Common myeloid progenitor, CD34-positive (primary cell): ENCODE results near the gene CD200.

Experiments used
- CTCF ChIA-PET: fragments of 350-600 bp; sonication (Branson Sonifier 250); formaldehyde crosslinking; loops from one replicate; lab custom pipeline; 2021; ENCODE audit warnings: antibody characterized with exemption; lab: Charles Lee
- POLR2A ChIA-PET: fragments of 350-600 bp; sonication (Branson Sonifier 250); formaldehyde crosslinking; loops from one replicate; lab custom pipeline; 2021; ENCODE audit warnings: antibody characterized with exemption; lab: Charles Lee
- DNase-seq, 3 donors: peaks; one replicate each; pipeline versions ENCODE4 v3.0.0 to v3.0.0-alpha.2; 2013
- H3K27ac ChIP-seq, 2 experiments: 1 replicate in 1 of 2; 2 replicates in 1 of 2; pipeline ENCODE4 v1.7.0; 2013; ENCODE audit warnings: inconsistent platforms in 2 of 2, low read length in 2 of 2, mild to moderate bottlenecking in 2 of 2, low read depth in 1 of 2, moderate library complexity in 1 of 2; ENCODE audit not compliant: severe bottlenecking in 2 of 2, insufficient read depth in 1 of 2, poor library complexity in 1 of 2
- H3K27me3 ChIP-seq, 5 experiments: replicated peaks in 2 of 5; 1 replicate in 3 of 5; 2 replicates in 2 of 5; pipeline versions ENCODE4 v1.6.1 to v1.7.0; 2013; ENCODE audit warnings: low read length in 4 of 5, mild to moderate bottlenecking in 2 of 5, moderate library complexity in 2 of 5, inconsistent platforms in 1 of 5; ENCODE audit not compliant: insufficient read depth in 5 of 5, control insufficient read depth in 4 of 5
- H3K36me3 ChIP-seq, 4 experiments: 1 replicate in 2 of 4; 2 replicates in 2 of 4; pipeline versions ENCODE4 v1.6.1 to v1.7.0; 2013; ENCODE audit warnings: low read length in 3 of 4, control low read depth in 1 of 4, mild to moderate bottlenecking in 1 of 4; ENCODE audit not compliant: control insufficient read depth in 4 of 4, insufficient read depth in 4 of 4
- H3K4me1 ChIP-seq, 4 experiments: 1 replicate in 3 of 4; 2 replicates in 1 of 4; pipeline versions ENCODE4 v1.6.1 to v1.7.1; 2013; ENCODE audit warnings: low read length in 3 of 4, mild to moderate bottlenecking in 3 of 4, control low read depth in 1 of 4, inconsistent platforms in 1 of 4, moderate library complexity in 1 of 4; ENCODE audit not compliant: control insufficient read depth in 4 of 4, insufficient read depth in 4 of 4; ENCODE audit errors: control extremely low read depth in 1 of 4
- H3K4me3 ChIP-seq, 7 experiments: 1 replicate in 4 of 7; 2 replicates in 3 of 7; pipeline versions ENCODE4 v1.5.1 to v1.7.0; 2013; ENCODE audit warnings: mild to moderate bottlenecking in 7 of 7, low read length in 6 of 7, moderate library complexity in 6 of 7, inconsistent platforms in 2 of 7, low read depth in 2 of 7, control low read depth in 1 of 7; ENCODE audit not compliant: insufficient read depth in 4 of 7, control insufficient read depth in 1 of 7; ENCODE audit errors: extremely low read depth in 1 of 7
- H3K9me3 ChIP-seq, 5 experiments: 1 replicate in 4 of 5; 2 replicates in 1 of 5; pipeline versions ENCODE4 v1.6.1 to v1.7.1; 2013; ENCODE audit warnings: low read length in 4 of 5, mild to moderate bottlenecking in 2 of 5, inconsistent platforms in 1 of 5, low read depth in 1 of 5, moderate library complexity in 1 of 5; ENCODE audit not compliant: control insufficient read depth in 4 of 5, insufficient read depth in 2 of 5; ENCODE audit errors: control extremely low read depth in 1 of 5
- WGBS: methylation state at CpG from one replicate; pipeline ENCODE4 v1.1.5; 2013; ENCODE audit not compliant: insufficient coverage; 5-methylcytosine and 5-hydroxymethylcytosine counted together

CD200 gene

GRCh38 chr3:112350018-112350810, 17.3 kb downstream of the CD200 start:
- Histone ChIP-seq H3K27me3 (no peaks in the 10 kb centered on the region), H3K9me3 (no peaks in the 10 kb centered on the region), H3K27ac (no peak overlapping the region), H3K4me1 (peaks cover 0 to 5% (median 3%) of the 10 kb centered on the region in 4 experiments), H3K36me3 (peaks cover 24 to 96% (median 58%) of the 10 kb centered on the region in 4 experiments), H3K4me3 (no peak overlapping the region)
- 100% methylated on average over 1 of the region's 2 CpGs for WGBS
- POLR2A ChIA-PET: no interaction called here
- DNase-seq: no peak
- CTCF ChIA-PET: interaction anchor here (1.2 to 2.5 kb wide), 4 partner anchors 12 to 169 kb away, joined by 4 to 5 read pairs (median 5); no protein-coding TSS in a partner anchor

- H3K9me3 ChIP-seq: no peaks in the 10 kb centered on the region
- WGBS: 100% methylated on average over 1 of the region's 1 CpG
- DNase-seq: no peak
- peaks cover 0 to 5% (median 2%) of the 10 kb centered on the region in 4 experiments for H3K4me1 ChIP-seq
- no peak overlapping the region for H3K4me3 ChIP-seq
- ChIA-PET POLR2A (no interaction called here), CTCF (interaction anchor here (0.7 to 1.9 kb wide), 4 partner anchors 11 to 168 kb away, joined by 3 to 5 read pairs (median 4); no protein-coding TSS in a partner anchor)
- H3K27ac ChIP-seq: no peak overlapping the region
- peaks cover 20 to 92% (median 52%) of the 10 kb centered on the region in 4 experiments for H3K36me3 ChIP-seq
- no peaks in the 10 kb centered on the region for H3K27me3 ChIP-seq
These were observed 18.1 kb downstream of the CD200 start for GRCh38 chr3:112351036-112351435.

GRCh38 chr3:112351823-112352222, 18.9 kb downstream of the CD200 start:
- no peak overlapping the region for H3K4me3 ChIP-seq
- H3K36me3 ChIP-seq: peaks cover 23 to 84% (median 49%) of the 10 kb centered on the region in 4 experiments
- POLR2A ChIA-PET: no interaction called here
- no CpG with 5 or more reads among the region's 2 CpGs for WGBS
- H3K27ac ChIP-seq: no peak overlapping the region
- peaks cover 0 to 3% (median under 1%) of the 10 kb centered on the region in 4 experiments for H3K4me1 ChIP-seq
- no peaks in the 10 kb centered on the region for H3K27me3 ChIP-seq
- H3K9me3 ChIP-seq: no peaks in the 10 kb centered on the region
- DNase-seq: no peak
- CTCF ChIA-PET: interaction anchor here (0.7 to 1.9 kb wide), 4 partner anchors 10 to 167 kb away, joined by 3 to 5 read pairs (median 4); no protein-coding TSS in a partner anchor

GRCh38 chr3:112352720-112353119, 19.8 kb downstream of the CD200 start:
- ChIA-PET CTCF (interaction anchor here (1.3 kb wide), 1 partner anchor 20 kb away, joined by 4 read pairs; the partner anchor contains the start of gene CD200), POLR2A (no interaction called here)
- Histone ChIP-seq H3K36me3 (peaks cover 17 to 80% (median 44%) of the 10 kb centered on the region in 4 experiments), H3K9me3 (no peaks in the 10 kb centered on the region), H3K27me3 (no peaks in the 10 kb centered on the region), H3K4me1 (peaks cover 0 to 2% (median 0%) of the 10 kb centered on the region in 4 experiments), H3K27ac (no peak overlapping the region), H3K4me3 (no peak overlapping the region)
- WGBS: 94% methylated on average over 2 of the region's 5 CpGs
- DNase-seq: no peak

GRCh38 chr3:112353365-112353764, 20.4 kb downstream of the CD200 start:
- Histone ChIP-seq H3K4me1 (peaks cover 0 to 7% (median 4%) of the 10 kb centered on the region in 4 experiments), H3K27ac (no peak overlapping the region), H3K9me3 (no peaks in the 10 kb centered on the region), H3K36me3 (peaks cover 15 to 77% (median 43%) of the 10 kb centered on the region in 4 experiments), H3K27me3 (no peaks in the 10 kb centered on the region), H3K4me3 (no peak overlapping the region)
- 100% methylated on average over 1 of the region's 3 CpGs for WGBS
- no peak for DNase-seq
- POLR2A ChIA-PET: no interaction called here
- CTCF ChIA-PET: interaction anchor here (1.3 to 1.4 kb wide), 2 partner anchors 21 to 39 kb away, joined by 4 read pairs; partner anchors contain the start of gene CD200

GRCh38 chr3:112354642-112355306, 21.8 kb downstream of the CD200 start:
- H3K4me3 ChIP-seq: no peak overlapping the region
- CTCF ChIA-PET: interaction anchor here (1.4 kb wide), 1 partner anchor 38 kb away, joined by 4 read pairs; no protein-coding TSS in a partner anchor
- WGBS: no CpG with 5 or more reads among the region's 2 CpGs
- peaks cover 0 to 14% (median 6%) of the 10 kb centered on the region in 4 experiments for H3K4me1 ChIP-seq
- no peaks in the 10 kb centered on the region for H3K9me3 ChIP-seq
- H3K27ac ChIP-seq: no peak overlapping the region
- POLR2A ChIA-PET: no interaction called here
- no peaks in the 10 kb centered on the region for H3K27me3 ChIP-seq
- peaks cover 14 to 65% (median 38%) of the 10 kb centered on the region in 4 experiments for H3K36me3 ChIP-seq
- no peak for DNase-seq
